GM19438 (cell line): Measurements from ENCODE around the gene FRS2.
A peak's percentile ranks its signal among the peaks of the same experiment; 100 is the strongest.

ENCODE experiments used
- ATAC-seq: cut with Tn5 transposase; IDR thresholded peaks from one replicate; pipeline ENCODE4 v1.9.1; 2021; ENCODE audit warnings: low read depth; ENCODE audit not compliant: unreplicated experiment

The FRS2 gene

GRCh38 chr12:69497308-69498026 is 27.3 kb downstream of the FRS2 start:
- ATAC-seq = peak; percentile 94

GRCh38 chr12:69500631-69501030 is 30.4 kb downstream of the FRS2 start:
- ATAC-seq = no peak

GRCh38 chr12:69501154-69501895 is 31.1 kb downstream of the FRS2 start:
- ATAC-seq = no peak

GRCh38 chr12:69502345-69503081 is 32.3 kb downstream of the FRS2 start:
- no peak for ATAC-seq

GRCh38 chr12:69508091-69508490 is 37.9 kb downstream of the FRS2 start:
- ATAC-seq = no peak

- ATAC-seq = no peak
Observed at GRCh38 chr12:69508621-69509020, 38.4 kb downstream of the FRS2 start.

- no peak for ATAC-seq
Observed at GRCh38 chr12:69509308-69509736, 39.1 kb downstream of the FRS2 start.

- no peak for ATAC-seq
Observed at GRCh38 chr12:69509904-69510827, 40.0 kb downstream of the FRS2 start.

GRCh38 chr12:69511016-69511415 is 40.8 kb downstream of the FRS2 start:
- ATAC-seq = no peak

GRCh38 chr12:69511469-69512267 is 41.5 kb downstream of the FRS2 start:
- ATAC-seq = no peak

GRCh38 chr12:69512820-69513219 is 42.6 kb downstream of the FRS2 start:
- no peak for ATAC-seq

- ATAC-seq = no peak
Observed at GRCh38 chr12:69513297-69513696, 43.1 kb downstream of the FRS2 start.

- no peak for ATAC-seq
Observed at GRCh38 chr12:69514111-69514510, 43.9 kb downstream of the FRS2 start.

- no peak for ATAC-seq
Observed at GRCh38 chr12:69514845-69515244, 44.7 kb downstream of the FRS2 start.

- ATAC-seq = no peak
Observed at GRCh38 chr12:69515394-69515930, 45.3 kb downstream of the FRS2 start.

- ATAC-seq = no peak
Observed at GRCh38 chr12:69516950-69517349, 46.8 kb downstream of the FRS2 start.

GRCh38 chr12:69517406-69517805 is 47.2 kb downstream of the FRS2 start:
- ATAC-seq = no peak

- no peak for ATAC-seq
Observed at GRCh38 chr12:69519871-69520270, 49.7 kb downstream of the FRS2 start.
